Vagina (tissue), 2 donors: ENCODE results near the gene NDUFB10. TPM values are rescaled to one million over a fixed set of nuclear protein-coding genes. Genes with fewer than 3 reads are reported as not detected.

Experiments
- DNase-seq, 2 donors: peaks; one replicate each; pipeline ENCODE4 v3.0.0-alpha.2; 2017; ENCODE audit errors: extremely low spot score in 2 of 2
- H3K27ac ChIP-seq: fragments of 200-600 bp; sonication (generic); one replicate; pipeline ENCODE4 v1.5.1; 2019
- H3K27me3 ChIP-seq: fragments of 200-600 bp; sonication (generic); one replicate; pipeline ENCODE4 v1.5.1; 2019
- H3K36me3 ChIP-seq, 2 donors: fragments of 200-600 bp; sonication (generic); one replicate each; pipeline ENCODE4 v1.5.1; 2017 to 2019
- H3K4me1 ChIP-seq: fragments of 200-600 bp; sonication (generic); one replicate; pipeline ENCODE4 v1.5.1; 2019
- H3K4me3 ChIP-seq, 2 donors: fragments of 200-600 bp; sonication (generic); 1 replicate in 1 of 2; 2 replicates in 1 of 2; pipeline ENCODE4 v1.5.1; 2016 to 2019
- H3K9me3 ChIP-seq: fragments of 200-600 bp; sonication (generic); one replicate; pipeline ENCODE4 v1.5.1; 2019
- POLR2A ChIP-seq, 2 donors: fragments of 450-650 bp; IDR thresholded peaks; one replicate each; pipeline ENCODE4 v1.6.1; 2017; ENCODE audit warnings: antibody characterized with exemption in 2 of 2, mild to moderate bottlenecking in 2 of 2, moderate library complexity in 2 of 2
- POLR2AphosphoS5 ChIP-seq, 2 donors: sonication (generic); formaldehyde crosslinking; IDR thresholded peaks; one replicate each; pipeline ENCODE4 v1.9.0; 2017; ENCODE audit warnings: antibody characterized with exemption in 2 of 2, mild to moderate bottlenecking in 2 of 2, low read depth in 1 of 2; ENCODE audit not compliant: insufficient read depth in 1 of 2
- intact Hi-C: fragments of 100-400 bp; cut with DNase I; formaldehyde crosslinking; loops from one replicate; pipeline ENCODE4 v1.15.1; 2023
- total RNA-seq: library from RNA; depleted of rRNA; stranded (reverse); fragments of >200 nt; gene quantifications from one replicate; pipeline ENCODE4 v1.2.3, GENCODE V29; 2016
- TF ChIP-seq, protein P1 (sequence below), 3 experiments: fragments of 450-650 bp in 2 of 3; fragments of 200-600 bp in 1 of 3; sonication (generic) in 1 of 3; IDR thresholded peaks; one replicate each; pipeline ENCODE4 v1.5.1; 2017 to 2019; ENCODE audit warnings: antibody characterized with exemption in 3 of 3, mild to moderate bottlenecking in 2 of 3, moderate library complexity in 2 of 3

Gene NDUFB10
- total RNA-seq, 1 donor from 2014 or later, result 132 TPM

DNA sequence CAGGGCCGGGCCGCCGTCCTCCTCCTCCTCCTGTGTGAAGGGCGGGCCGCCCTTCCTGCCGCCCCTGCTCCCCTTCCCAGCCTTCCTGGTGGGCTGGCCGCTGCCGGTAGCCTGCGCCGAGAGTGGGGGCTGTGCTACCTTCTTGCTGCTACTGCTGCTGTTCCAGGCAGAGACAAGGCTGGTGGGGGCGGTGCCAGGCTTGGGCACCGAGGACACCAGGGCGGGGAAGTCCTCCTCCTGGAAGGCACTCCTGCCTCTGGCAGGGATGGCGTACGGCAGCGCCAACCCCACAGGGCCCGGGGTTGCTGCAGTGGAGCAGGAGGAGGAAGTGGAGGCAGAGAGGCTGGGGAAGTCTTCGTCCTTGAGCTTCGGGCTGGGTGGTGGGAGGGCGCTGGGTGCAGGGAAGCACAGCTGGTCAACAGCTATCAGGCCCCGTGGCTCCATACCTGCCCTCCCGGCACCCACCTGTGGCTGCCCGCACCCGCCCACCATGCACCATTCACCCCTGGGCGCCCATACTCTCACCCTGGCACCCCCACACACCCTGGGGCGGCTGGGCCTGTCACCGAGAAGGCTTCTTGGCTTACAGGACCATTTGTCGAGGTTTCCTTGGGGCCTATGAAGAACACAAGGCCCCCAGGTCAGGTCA is 40.7 kb downstream of the NDUFB10 start:
- intact Hi-C loops, result no loop called here
- peaks cover 17% of the 10 kb centered on the region for H3K4me1 ChIP-seq
- no peak overlapping the region for H3K27ac ChIP-seq
- no peaks in the 10 kb centered on the region for H3K9me3 ChIP-seq
- H3K27me3 ChIP-seq, result no peaks in the 10 kb centered on the region
- DNase-seq, result no peak
- H3K4me3 ChIP-seq, result no peak overlapping the region
- TF ChIP-seq POLR2A (IDR thresholded peaks at IDR 0.05), result no peak
- TF ChIP-seq POLR2AphosphoS5 (IDR thresholded peaks at IDR 0.05; ENCODE audit: insufficient read depth in 1 of 2, low read depth in 1 of 2), result no peak
- TF ChIP-seq, protein P1, sequence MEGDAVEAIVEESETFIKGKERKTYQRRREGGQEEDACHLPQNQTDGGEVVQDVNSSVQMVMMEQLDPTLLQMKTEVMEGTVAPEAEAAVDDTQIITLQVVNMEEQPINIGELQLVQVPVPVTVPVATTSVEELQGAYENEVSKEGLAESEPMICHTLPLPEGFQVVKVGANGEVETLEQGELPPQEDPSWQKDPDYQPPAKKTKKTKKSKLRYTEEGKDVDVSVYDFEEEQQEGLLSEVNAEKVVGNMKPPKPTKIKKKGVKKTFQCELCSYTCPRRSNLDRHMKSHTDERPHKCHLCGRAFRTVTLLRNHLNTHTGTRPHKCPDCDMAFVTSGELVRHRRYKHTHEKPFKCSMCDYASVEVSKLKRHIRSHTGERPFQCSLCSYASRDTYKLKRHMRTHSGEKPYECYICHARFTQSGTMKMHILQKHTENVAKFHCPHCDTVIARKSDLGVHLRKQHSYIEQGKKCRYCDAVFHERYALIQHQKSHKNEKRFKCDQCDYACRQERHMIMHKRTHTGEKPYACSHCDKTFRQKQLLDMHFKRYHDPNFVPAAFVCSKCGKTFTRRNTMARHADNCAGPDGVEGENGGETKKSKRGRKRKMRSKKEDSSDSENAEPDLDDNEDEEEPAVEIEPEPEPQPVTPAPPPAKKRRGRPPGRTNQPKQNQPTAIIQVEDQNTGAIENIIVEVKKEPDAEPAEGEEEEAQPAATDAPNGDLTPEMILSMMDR (IDR thresholded peaks at IDR 0.05), result no peak
- peaks cover 0 to 56% of the 10 kb centered on the region in 2 donors for H3K36me3 ChIP-seq

DNA sequence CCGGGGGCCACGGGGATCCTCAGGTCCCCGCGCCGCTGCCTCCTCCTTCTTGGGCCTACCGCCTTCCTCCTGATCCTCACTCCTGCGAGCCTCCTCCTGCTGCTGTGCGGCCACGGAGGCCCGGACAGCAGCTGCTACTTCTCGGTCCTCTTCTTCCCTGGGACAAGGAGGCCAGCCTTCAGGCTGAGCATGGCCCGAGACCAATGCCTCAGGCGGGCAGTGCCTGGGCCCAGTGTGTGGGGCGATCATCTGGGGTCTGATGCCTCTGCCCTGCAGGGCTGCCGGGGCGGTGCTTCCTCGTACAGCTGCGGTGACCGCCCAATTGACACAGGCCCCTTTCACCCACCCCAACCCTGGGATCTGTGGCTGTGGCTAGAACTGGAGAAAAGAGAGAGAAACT is 41.7 kb downstream of the NDUFB10 start:
- no peaks in the 10 kb centered on the region for H3K9me3 ChIP-seq
- intact Hi-C loops, result no loop called here
- peaks cover 28% of the 10 kb centered on the region for H3K4me1 ChIP-seq
- H3K36me3 ChIP-seq, result peaks cover 0 to 56% of the 10 kb centered on the region in 2 donors
- H3K27ac ChIP-seq, result no peak overlapping the region
- TF ChIP-seq POLR2A (IDR thresholded peaks at IDR 0.05) (no peak), POLR2AphosphoS5 (IDR thresholded peaks at IDR 0.05; ENCODE audit: insufficient read depth in 1 of 2, low read depth in 1 of 2) (no peak)
- TF ChIP-seq, protein P1 (IDR thresholded peaks at IDR 0.05), result no peak
- no peak for DNase-seq
- H3K4me3 ChIP-seq, result no peak overlapping the region
- H3K27me3 ChIP-seq, result no peaks in the 10 kb centered on the region

DNA sequence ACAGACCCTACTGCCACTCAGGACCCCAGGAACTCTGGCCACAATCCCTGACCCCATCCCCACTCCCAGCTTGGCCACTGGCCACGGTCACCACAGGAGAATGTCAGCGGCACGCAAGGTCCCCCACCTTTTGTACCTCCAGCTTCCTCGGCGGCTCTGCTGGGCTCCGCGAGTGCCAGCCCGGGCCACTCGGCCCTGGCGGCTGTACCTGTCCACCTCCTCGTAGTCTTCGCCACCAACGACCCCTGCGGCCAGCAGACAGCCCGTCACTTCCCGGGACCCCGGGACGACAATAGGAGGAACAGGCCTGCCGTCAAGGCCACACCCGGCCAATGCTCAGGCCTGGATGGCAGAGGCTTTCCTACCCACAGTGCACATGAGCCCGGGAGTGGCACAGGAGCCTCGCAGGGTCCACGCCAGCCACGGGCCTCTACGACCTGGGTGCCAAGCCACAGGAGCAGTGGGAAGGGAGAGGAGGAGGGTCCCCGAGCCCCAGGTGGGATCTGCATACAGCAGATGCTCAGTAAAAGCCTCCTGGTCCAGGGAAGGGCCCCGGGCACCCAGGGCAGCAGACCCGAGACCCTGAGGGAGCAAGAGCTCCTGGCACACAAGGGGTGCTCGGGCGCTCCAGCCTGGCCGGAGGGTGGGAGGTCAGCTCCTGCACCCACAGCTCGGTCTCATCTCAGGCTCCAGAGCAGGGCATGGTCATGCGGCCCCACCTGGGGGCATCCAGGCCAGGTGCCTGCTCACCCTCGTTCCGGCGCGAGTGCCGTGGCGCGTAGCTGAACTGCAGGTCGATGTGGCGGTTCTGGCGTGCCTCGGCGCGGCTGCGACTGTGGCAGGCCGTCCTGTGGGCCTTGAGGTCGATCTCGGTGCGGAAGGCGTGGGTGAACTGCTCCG is 42.4 kb downstream of the NDUFB10 start:
- intact Hi-C loops, result no loop called here
- Histone ChIP-seq H3K27ac (no peak overlapping the region), H3K4me3 (no peak overlapping the region), H3K4me1 (peaks cover 34% of the 10 kb centered on the region), H3K36me3 (peaks cover 0 to 56% of the 10 kb centered on the region in 2 donors), H3K9me3 (no peaks in the 10 kb centered on the region), H3K27me3 (no peaks in the 10 kb centered on the region)
- DNase-seq, result no peak
- TF ChIP-seq, protein P1 (IDR thresholded peaks at IDR 0.05), result no peak
- TF ChIP-seq POLR2AphosphoS5 (IDR thresholded peaks at IDR 0.05; ENCODE audit: insufficient read depth in 1 of 2, low read depth in 1 of 2), result no peak
- TF ChIP-seq POLR2A (IDR thresholded peaks at IDR 0.05), result no peak

DNA sequence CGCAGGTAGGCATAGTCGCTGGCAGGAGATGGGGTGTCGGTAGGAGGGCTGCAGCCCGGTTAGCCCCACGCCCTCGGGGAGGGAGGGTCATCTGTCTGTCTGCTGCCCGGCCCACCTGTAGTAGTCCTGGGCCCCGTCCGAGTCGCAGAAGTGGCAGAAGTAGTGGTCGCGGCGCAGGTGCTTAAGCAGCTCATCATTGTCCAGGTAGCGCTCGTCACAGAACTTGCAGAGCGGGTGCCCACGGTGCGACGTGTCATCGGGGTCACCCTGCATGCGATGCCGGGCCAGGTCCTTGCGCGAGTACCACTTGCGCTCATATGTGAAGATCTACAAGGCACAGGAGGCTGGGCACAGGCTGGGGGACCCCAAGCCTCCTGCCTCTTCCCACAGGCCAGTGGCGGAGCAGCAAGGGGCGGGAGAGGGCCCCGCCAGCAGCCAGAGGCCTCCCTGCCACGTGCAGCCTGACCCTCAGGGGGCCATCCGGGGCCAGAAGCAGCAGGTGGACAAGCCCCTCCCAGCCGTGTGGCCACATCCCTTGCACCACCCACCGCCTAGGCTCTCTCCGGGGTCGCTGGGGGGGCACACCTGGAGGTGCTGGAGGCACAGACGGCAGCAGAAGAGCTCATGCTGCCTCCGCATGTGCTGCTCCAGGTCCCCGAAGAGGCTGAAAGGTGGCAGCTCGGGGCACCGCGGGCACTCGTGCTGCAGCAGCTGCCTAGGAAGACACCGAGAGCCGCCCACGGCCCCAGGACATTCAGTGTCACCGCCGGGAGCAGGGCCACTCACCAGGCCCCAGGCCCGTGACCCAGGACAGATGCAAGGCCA is 43.3 kb downstream of the NDUFB10 start:
- H3K4me3 ChIP-seq, result no peak overlapping the region
- peaks cover 0 to 56% of the 10 kb centered on the region in 2 donors for H3K36me3 ChIP-seq
- no peaks in the 10 kb centered on the region for H3K27me3 ChIP-seq
- H3K27ac ChIP-seq, result no peak overlapping the region
- intact Hi-C loops, result no loop called here
- no peak for DNase-seq
- H3K9me3 ChIP-seq, result no peaks in the 10 kb centered on the region
- peaks cover 43% of the 10 kb centered on the region for H3K4me1 ChIP-seq
- TF ChIP-seq POLR2AphosphoS5 (IDR thresholded peaks at IDR 0.05; ENCODE audit: insufficient read depth in 1 of 2, low read depth in 1 of 2), result no peak
- TF ChIP-seq POLR2A (IDR thresholded peaks at IDR 0.05), result no peak
- TF ChIP-seq, protein P1 (IDR thresholded peaks at IDR 0.05), result no peak
